Stimulated activated CD8-positive, alpha-beta memory T cell treated with anti-CD3 and anti-CD28 coated beads, Interleukin-7, amount 100 ng/mL, for 4 hours (primary cell): ENCODE measurements around the gene SLC16A12.

Experiments used
- DNase-seq, 2 donors: peaks; one replicate each; pipeline ENCODE4 v3.0.0-alpha.2; 2020; ENCODE audit warnings: low read depth in 2 of 2

The SLC16A12 gene

DNA sequence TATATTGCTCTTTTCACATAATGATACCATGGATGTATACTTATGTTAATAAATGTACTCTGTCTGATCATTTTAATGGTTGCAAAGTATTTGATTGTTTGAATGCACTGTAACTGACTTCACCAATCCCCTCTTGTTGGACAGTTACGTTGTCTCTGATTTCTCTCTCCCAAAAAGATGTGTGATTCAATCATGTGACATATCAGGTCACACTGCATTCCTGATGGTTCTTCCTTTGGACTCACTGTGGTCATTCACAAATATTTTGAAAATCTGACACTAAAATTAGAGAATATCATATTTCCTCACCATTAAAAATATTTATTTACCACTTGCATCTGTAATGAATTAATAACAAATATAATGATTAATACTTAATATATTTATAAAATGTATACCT lies 22.2 kb downstream of the SLC16A12 start:
- no peak for DNase-seq

DNA sequence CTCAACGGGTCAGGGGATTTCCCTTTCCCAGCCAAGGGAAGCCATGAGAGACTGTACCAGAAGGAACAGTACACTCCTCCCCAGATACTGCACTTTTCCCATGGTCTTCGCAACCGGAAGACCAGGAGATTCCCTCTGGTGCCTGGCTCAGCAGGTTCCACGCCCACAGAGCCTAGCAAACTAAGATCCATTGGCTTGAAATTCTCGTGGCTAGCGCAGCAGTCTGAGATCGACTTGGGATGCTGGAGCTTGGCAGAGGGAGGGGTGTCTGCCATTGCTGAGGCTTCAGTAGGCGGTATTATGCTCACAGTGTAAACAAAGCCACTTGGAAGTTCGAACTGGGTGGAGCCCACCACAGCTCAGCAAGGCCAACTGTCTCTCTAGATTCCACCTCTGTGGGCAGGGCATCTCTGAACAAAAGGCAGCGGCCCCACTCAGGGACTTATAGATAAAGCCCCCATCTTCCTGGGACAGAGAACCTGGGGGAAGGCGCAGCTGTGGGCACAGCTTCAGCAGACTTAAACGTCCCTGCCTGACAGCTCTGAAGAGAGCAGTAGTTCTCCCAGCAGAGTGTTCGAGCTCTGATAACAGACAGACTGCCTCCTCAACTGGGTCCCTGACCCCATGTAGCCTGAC lies 29.6 kb downstream of the SLC16A12 start:
- DNase-seq = no peak

DNA sequence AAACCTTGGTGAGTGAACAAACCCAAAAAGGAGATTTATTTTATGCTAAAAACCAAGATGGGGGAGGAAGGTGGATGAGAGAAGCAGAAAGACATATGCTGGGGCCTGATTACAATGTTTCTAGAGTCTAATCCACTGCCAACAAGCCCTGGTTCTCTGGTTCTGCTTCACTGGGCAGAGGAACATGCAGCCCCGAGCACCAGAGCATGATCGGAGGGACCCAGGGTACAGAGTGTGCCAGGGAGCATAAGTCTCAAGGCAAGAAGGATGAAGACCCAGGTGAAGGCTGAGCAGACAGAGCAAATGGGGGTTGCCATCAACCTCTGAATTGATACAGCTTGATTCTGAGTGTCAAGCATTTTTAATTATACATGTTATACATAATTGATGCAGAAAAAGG lies 30.7 kb downstream of the SLC16A12 start:
- DNase-seq = no peak

GRCh38 chr10:89503652-89504370 lies 31.6 kb downstream of the SLC16A12 start:
- DNase-seq = no peak

DNA sequence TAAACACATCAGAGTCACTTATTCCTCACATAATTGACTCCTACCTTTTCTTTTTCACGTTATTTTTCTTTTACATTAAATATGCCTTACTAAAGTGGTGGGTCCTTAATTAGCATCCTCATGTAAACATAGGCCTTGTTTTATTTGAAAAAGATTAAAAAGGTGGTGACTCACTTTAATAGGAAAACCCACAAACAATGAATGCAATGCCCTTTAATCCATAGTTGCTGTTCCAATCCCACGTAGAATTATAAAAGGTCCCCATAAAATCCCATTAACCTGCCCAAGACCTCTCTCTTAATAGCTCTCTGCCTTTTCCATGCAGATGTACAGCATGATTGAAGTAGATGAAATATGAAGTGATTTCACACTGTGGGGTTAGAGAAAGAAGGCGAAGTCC lies 32.2 kb downstream of the SLC16A12 start:
- DNase-seq = no peak

- DNase-seq = no peak
Observed at GRCh38 chr10:89502549-89502948, 32.8 kb downstream of the SLC16A12 start.

- no peak for DNase-seq
Observed at GRCh38 chr10:89494575-89494974, 40.8 kb downstream of the SLC16A12 start.

DNA sequence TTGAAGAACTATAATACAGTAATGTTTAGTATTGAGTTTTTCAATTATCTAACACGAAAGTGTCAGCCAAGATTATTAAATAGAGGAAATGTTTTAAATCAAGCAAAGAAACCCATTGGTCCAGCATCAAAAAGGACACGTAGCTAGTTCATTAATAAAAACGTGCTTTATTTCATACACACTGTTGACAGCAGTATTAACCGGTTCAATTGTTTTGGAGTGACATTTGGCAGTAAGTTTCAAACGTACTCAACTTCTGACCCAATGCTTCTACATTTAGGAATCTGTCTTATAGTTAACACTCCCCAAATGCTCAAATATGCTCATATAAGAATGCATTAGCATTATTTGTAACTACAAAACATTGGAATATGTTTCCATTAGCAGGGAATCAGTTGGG lies 41.3 kb downstream of the SLC16A12 start:
- DNase-seq = no peak

DNA sequence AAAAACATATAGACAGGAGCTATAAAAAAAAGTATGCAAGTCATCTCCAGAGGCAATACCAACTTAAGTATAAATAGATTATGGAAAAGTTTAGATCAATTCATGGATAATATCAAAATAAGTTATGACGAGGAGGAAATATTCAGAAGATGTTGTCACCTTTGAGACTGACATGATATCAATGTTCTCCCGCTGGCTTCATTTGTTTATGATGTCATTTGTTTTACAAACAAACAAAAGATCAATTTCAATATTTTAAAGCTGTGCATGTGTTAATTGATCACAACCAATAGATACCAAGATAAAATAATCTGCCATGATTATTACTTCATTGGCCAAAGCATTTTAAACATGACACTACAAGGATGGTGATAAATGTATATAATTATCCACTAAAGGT lies 43.5 kb downstream of the SLC16A12 start:
- no peak for DNase-seq

GRCh38 chr10:89490596-89491335 lies 44.6 kb downstream of the SLC16A12 start:
- no peak for DNase-seq

DNA sequence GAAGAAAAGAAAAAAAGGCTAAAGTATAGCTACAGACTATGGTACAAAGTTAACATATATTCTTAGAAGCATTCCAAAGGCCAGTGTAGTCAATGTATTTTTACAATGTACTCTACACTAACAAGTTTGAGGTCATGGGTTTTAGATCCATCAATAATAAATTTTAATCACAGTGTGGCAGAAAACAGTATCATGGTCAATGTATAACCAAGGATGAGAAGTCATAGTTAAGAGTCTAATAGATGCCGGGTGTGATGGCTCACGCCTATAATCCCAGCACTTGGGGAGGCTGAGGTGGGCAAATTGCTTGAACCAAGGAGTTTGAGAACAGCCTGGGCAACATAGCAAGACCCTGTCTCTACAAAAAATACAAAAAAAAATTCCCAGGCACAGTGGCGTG lies 53.1 kb downstream of the SLC16A12 start:
- DNase-seq = no peak

GRCh38 chr10:89481662-89482061 lies 53.7 kb downstream of the SLC16A12 start:
- DNase-seq = no peak

- no peak for DNase-seq
Observed at GRCh38 chr10:89479771-89480446, 55.5 kb downstream of the SLC16A12 start.

DNA sequence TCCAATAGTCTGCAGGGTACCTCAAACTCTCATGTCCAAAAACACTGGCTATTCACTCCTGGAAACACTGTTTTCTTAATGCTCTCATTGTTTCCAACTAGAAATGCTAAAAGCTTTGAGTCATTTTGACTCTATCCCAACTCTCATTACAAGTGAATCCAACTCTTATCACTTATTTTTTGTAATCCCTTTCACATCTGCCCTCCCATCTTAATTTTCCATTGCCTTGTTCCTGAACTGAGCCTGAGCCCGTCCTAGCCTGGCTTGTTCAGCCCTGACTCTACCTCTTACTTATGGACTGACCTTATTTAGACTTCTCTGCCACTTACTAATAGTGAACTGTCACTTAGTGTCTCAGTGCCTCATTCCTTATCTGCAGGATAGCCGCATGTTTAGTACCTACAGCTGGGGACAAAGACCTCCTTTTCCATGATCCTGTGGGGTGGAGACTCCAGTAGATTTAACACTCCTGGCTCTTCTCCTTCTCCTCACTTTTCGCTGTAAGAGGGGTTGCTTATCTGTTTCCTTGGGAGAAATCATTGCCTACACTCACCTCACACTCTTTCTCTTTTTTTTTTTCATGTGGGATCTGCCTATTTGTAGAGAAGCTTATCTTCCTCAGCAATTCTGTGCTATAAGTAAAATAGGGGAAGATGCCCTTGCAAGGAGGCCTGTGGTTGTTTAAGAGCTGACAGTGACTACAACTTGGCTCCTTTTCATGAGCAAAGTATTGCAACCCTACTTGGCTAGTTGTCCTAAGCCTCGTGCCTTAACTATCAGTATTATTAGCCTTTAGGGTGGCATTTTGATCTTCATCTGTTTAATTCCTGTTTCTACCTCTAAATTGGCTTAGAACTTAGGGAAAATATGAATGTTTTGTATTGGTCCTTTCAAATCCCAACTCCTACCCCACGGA lies 56.4 kb downstream of the SLC16A12 start:
- DNase-seq = no peak

DNA sequence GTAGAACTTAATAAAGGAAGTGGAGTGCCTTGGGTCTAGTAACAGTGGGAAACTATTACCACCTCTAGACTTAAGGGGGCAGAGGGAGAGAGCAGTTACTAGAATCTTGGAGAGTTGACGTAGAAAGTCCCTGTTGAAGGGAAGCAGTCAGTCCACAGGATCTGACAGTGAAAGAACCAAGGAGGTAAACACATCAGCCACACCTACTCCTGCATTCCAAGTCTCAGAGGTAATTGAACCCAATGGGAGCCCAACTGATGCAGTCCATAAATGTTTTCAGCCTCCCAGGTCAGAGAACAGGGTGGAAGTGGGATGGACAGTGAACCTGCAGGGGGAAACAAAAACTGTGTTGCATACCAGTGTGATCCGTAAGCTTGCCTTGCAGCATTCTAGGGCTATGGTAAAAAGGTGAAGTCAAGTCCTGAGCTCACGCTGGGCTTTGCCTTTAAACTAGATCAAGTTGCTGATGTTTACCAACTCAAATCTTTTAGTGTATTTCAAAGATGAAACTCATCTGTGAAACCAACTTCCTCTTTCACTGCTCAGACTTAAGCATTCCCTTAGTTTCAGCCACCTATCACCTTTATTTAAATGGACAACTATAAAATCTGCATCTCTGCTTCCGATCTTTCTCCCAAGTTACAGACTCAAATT lies 57.2 kb downstream of the SLC16A12 start:
- no peak for DNase-seq

DNA sequence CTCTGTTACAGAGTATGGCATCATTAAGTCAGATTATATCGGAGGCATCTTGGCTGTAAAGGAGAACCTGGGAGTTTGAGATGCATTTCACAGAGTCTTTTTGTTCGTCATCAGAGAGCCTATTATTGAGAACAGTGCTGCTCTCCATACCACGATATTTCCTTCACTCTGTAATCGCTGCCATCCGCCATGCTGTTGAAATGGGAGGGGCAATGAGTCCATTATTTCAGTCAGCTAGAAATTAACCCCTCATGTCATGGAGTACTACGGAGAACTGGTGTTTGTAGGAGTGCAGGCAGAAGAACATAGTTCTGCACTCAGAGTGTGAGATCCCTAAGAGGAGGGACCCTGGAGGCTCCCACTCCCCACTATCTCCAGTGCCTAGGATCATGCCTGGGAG lies 59.2 kb downstream of the SLC16A12 start:
- no peak for DNase-seq

- no peak for DNase-seq
Observed at GRCh38 chr10:89475591-89475998, 59.8 kb downstream of the SLC16A12 start.

DNA sequence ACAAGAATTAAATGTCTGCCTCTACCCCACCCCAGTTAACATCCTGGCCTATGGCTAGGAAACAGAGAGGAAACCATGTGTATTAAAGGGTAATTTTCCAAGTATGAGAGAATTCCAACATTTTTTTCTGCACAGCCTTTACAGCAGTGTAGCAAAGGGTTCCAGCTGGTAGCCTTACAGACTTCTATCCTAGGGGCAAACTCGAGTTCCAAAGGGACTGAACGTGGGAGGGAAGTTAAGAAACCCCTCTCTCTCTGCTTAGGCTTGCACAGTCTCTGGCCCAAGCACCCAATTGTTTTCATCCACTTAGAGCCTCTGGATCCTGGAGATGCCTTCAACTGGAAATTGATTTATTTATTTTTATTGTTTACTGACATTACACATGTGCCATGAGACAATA lies 60.3 kb downstream of the SLC16A12 start:
- no peak for DNase-seq

DNA sequence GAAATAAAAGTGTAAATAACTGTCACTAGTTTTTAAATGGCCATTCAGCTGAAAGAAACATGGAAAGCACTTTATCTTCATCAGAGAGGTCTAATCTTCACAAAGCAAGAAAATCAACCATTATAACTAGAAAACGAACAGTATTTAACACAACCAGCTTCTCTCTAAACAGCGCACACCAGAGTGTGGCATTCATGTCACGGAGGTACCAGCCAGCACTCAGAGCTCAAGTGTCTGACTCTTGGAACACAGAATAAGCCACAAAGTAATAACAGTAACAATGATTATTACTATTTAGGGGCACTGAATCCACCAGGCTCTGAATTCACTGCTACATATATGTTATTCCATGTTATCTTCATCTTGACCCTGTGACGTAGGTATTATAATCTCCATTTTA lies 60.9 kb downstream of the SLC16A12 start:
- DNase-seq = no peak

- DNase-seq = no peak
Observed at GRCh38 chr10:89471110-89471809, 64.1 kb downstream of the SLC16A12 start.
